Spleen (tissue), 7 donors: ENCODE measurements around the gene GGPS1.

Source experiments
- POLR2AphosphoS5 ChIP-seq, 3 donors: sonication (generic); formaldehyde crosslinking; IDR thresholded peaks; one replicate each; pipeline ENCODE4 v1.5.1; 2017; ENCODE audit warnings: antibody characterized with exemption in 3 of 3
- TF ChIP-seq, protein P1 (sequence below), 11 experiments: fragments of 200-600 bp in 7 of 11; fragments of 450-650 bp in 4 of 11; sonication (generic) in 4 of 11; IDR thresholded peaks in 8 of 11; conservative IDR thresholded peaks in 3 of 11; 1 replicate in 7 of 11; 2 replicates in 4 of 11; pipeline versions ENCODE4 v1.4.0 to v1.8.0; 2016 to 2021; ENCODE audit warnings: antibody characterized with exemption in 11 of 11, inconsistent platforms in 4 of 11, mild to moderate bottlenecking in 1 of 11
- donor health status: DM: no; HTN: no; CAD: no; lungs with moderate emphysema.
- donor health status: DM: no; HTN: no; CAD: no.
- donor health status: DM: no; HTN: no; CAD: no.

GRCh38 chr1:235324296-235324695 is 4.1 kb upstream of the GGPS1 start:
- TF ChIP-seq, protein P1, sequence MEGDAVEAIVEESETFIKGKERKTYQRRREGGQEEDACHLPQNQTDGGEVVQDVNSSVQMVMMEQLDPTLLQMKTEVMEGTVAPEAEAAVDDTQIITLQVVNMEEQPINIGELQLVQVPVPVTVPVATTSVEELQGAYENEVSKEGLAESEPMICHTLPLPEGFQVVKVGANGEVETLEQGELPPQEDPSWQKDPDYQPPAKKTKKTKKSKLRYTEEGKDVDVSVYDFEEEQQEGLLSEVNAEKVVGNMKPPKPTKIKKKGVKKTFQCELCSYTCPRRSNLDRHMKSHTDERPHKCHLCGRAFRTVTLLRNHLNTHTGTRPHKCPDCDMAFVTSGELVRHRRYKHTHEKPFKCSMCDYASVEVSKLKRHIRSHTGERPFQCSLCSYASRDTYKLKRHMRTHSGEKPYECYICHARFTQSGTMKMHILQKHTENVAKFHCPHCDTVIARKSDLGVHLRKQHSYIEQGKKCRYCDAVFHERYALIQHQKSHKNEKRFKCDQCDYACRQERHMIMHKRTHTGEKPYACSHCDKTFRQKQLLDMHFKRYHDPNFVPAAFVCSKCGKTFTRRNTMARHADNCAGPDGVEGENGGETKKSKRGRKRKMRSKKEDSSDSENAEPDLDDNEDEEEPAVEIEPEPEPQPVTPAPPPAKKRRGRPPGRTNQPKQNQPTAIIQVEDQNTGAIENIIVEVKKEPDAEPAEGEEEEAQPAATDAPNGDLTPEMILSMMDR (IDR thresholded peaks at IDR 0.05 in 8 of 11, conservative IDR thresholded peaks at IDR 0.05 in 3 of 11), result no peak
- TF ChIP-seq POLR2AphosphoS5 (IDR thresholded peaks at IDR 0.05), result no peak
